ENCODE results near the gene KXD1. TPM values are rescaled to one million over a fixed set of nuclear protein-coding genes. Genes with fewer than 3 reads are reported as not detected.

KXD1 gene
- polyA plus RNA-seq, 2 of the 4 experiments (the other 2 are of a cell fraction) = 62.8 to 83.9 TPM

- no peak for TF ChIP-seq CTCF (IDR thresholded peaks at IDR 0.05)
Measured at GRCh38 chr19:18558202-18558555, 509 bp downstream of the KXD1 start (continued).

- peak overlapping the region; percentile 81 for H3K4me3 ChIP-seq
- H3K4me2 ChIP-seq = peak overlapping the region; percentile 88
- 41% methylated on average over 3 of the region's 3 CpGs for WGBS (ENCODE audit: missing lambda C conversion rate)
- peaks cover 11% of the 10 kb centered on the region; the same call in 2 of the 3 replicates for H3K4me1 ChIP-seq
- no peak for DNase-seq (ENCODE audit: low read depth in 1 of 2, low spot score in 1 of 2)
- ChIA-PET POLR2A (interaction anchor here (1.4 kb wide), 2 partner anchors 13 to 38 kb away, joined by 4 to 13 read pairs; partner anchors contain the start of gene UBA52), CTCF (interaction anchor here (0.8 to 1.5 kb wide), 3 partner anchors 30 to 108 kb away, joined by 3 to 5 read pairs (median 5); partner anchors contain the start of gene REX1BD)
- no peak for ATAC-seq
- H3K27ac ChIP-seq = peak overlapping the region; percentile 84 to 96
- FAIRE-seq = no peak
- no peaks in the 10 kb centered on the region for H3K9me3 ChIP-seq
- TF ChIP-seq CHD2 (IDR thresholded peaks at IDR 0.05; ENCODE audit: low read length, partially characterized antibody) (no peak), ZC3H11A (IDR thresholded peaks at IDR 0.05) (no peak), HEYL (CRISPR knock-in tag; IDR thresholded peaks at IDR 0.05) (no peak), MAZ (IDR thresholded peaks at IDR 0.05; ENCODE audit: borderline replicate concordance, low read depth, low read length) (no peak), NFE2L2 (conservative IDR thresholded peaks at IDR 0.05; ENCODE audit: low read length) (no peak), USF2 (IDR thresholded peaks at IDR 0.05) (no peak), ZNF302 (CRISPR knock-in tag; IDR thresholded peaks at IDR 0.05) (no peak), ESRRA (IDR thresholded peaks at IDR 0.05; ENCODE audit: borderline replicate concordance, low read length) (no peak), HDAC2 (IDR thresholded peaks at IDR 0.05) (no peak), POLR2AphosphoS2 (conservative IDR thresholded peaks at IDR 0.05; ENCODE audit: low read length) (no peak)
Measured at GRCh38 chr19:18558604-18559003, 934 bp downstream of the KXD1 start.

GRCh38 chr19:18559685-18560084 lies 2.0 kb downstream of the KXD1 start:
- DNase-seq (ENCODE audit: low read depth in 1 of 2, low spot score in 1 of 2) (no peak), FAIRE-seq (no peak), ATAC-seq (no peak)
- Histone ChIP-seq H3K9me3 (no peaks in the 10 kb centered on the region), H3K27ac (no peak overlapping the region), H3K4me1 (peaks cover 11% of the 10 kb centered on the region; the same call in 2 of the 3 replicates), H3K4me2 (peak overlapping the region; percentile 88; the same call in 1 of the 3 replicates), H3K4me3 (no peak overlapping the region)
- WGBS (ENCODE audit: missing lambda C conversion rate) = 76% methylated on average over 5 of the region's 5 CpGs
- CTCF ChIA-PET = interaction anchor here (1.5 kb wide), 1 partner anchor 29 kb away, joined by 5 read pairs; the partner anchor contains the start of gene REX1BD
- TF ChIP-seq TFCP2L1 (CRISPR knock-in tag; IDR thresholded peaks at IDR 0.05) (no peak), REST (IDR thresholded peaks at IDR 0.05) (no peak), EP300 (IDR thresholded peaks at IDR 0.05) (no peak), MAFK (IDR thresholded peaks at IDR 0.05; ENCODE audit: partially characterized antibody) (no peak), HOXB5 (CRISPR knock-in tag; IDR thresholded peaks at IDR 0.05) (no peak), BHLHE40 (IDR thresholded peaks at IDR 0.05; ENCODE audit: low read depth, low read length) (no peak), RNF2 (IDR thresholded peaks at IDR 0.05; ENCODE audit: borderline replicate concordance, low read depth) (no peak), ZFP36 (IDR thresholded peaks at IDR 0.05; ENCODE audit: borderline replicate concordance, partially characterized antibody) (no peak), EHMT2 (IDR thresholded peaks at IDR 0.05; ENCODE audit: low read depth) (no peak), NPAS2 (CRISPR knock-in tag; IDR thresholded peaks at IDR 0.05; ENCODE audit: borderline replicate concordance) (no peak), HES2 (IDR thresholded peaks at IDR 0.05) (no peak), RARB (CRISPR knock-in tag; IDR thresholded peaks at IDR 0.05) (no peak)
- POLR2A ChIA-PET = no interaction called here
